Thyroid gland (tissue), 4 donors: ENCODE data around the gene BMS1. TPM values are rescaled to one million over a fixed set of nuclear protein-coding genes. Genes with fewer than 3 reads are reported as not detected.
A peak's percentile ranks its signal among the peaks of the same experiment; 100 is the strongest.
"Not testable (repeated sequence)": the region's sequence is repeated elsewhere in the genome, so short reads cannot be mapped to it uniquely, and the experiment has no call there.

ENCODE experiments used
- DNase-seq, 2 donors: peaks; one replicate each; pipeline ENCODE4 v3.0.0-alpha.2; 2019
- H3K27ac ChIP-seq, 3 donors: fragments of 200-600 bp; sonication (generic); 1 replicate in 2 of 3; 2 replicates in 1 of 3; pipeline ENCODE4 v1.5.1; 2016 to 2019; ENCODE audit warnings: mild to moderate bottlenecking in 1 of 3, moderate library complexity in 1 of 3
- H3K27me3 ChIP-seq: fragments of 200-600 bp; sonication (generic); one replicate; pipeline ENCODE4 v1.5.1; 2019
- H3K36me3 ChIP-seq, 2 donors: fragments of 200-600 bp; sonication (generic); one replicate each; pipeline ENCODE4 v1.5.1; 2016 to 2019
- H3K4me1 ChIP-seq, 2 donors: fragments of 200-600 bp; sonication (generic); one replicate each; pipeline ENCODE4 v1.5.1; 2017 to 2019
- H3K4me3 ChIP-seq, 3 donors: fragments of 200-600 bp; sonication (generic); replicated peaks in 1 of 3; 1 replicate in 2 of 3; 2 replicates in 1 of 3; pipeline ENCODE4 v1.5.1; 2016; ENCODE audit warnings: mild to moderate bottlenecking in 1 of 3
- H3K9me3 ChIP-seq: fragments of 200-600 bp; sonication (generic); one replicate; pipeline ENCODE4 v1.5.1; 2017
- POLR2A ChIP-seq, 2 donors: fragments of 450-650 bp; IDR thresholded peaks; one replicate each; pipeline ENCODE4 v1.6.1; 2017; ENCODE audit warnings: antibody characterized with exemption in 2 of 2, mild to moderate bottlenecking in 2 of 2, moderate library complexity in 1 of 2
- WGBS, 2 donors: methylation state at CpG; one replicate each; pipeline ENCODE4 v1.1.5; 2017; 5-methylcytosine and 5-hydroxymethylcytosine counted together
- intact Hi-C: fragments of 100-400 bp; cut with DNase I; formaldehyde crosslinking; loops from one replicate; pipeline ENCODE4 v1.15.1; 2023
- total RNA-seq, 4 donors: library from RNA; depleted of rRNA; stranded (reverse); fragments of >200 nt; gene quantifications; one replicate each; pipeline ENCODE4 v1.2.3, GENCODE V29; 2016
- TF ChIP-seq, protein P1 (sequence below), 6 experiments: fragments of 200-600 bp in 3 of 6; fragments of 450-650 bp in 3 of 6; sonication (generic) in 3 of 6; IDR thresholded peaks; one replicate each; pipeline ENCODE4 v1.5.1; 2016 to 2019; ENCODE audit warnings: antibody characterized with exemption in 6 of 6, mild to moderate bottlenecking in 2 of 6, inconsistent platforms in 1 of 6, moderate library complexity in 1 of 6

The BMS1 gene
- total RNA-seq, 4 donors from 2014 or later, result 12.6 to 19.1 (median 15.8) TPM

DNA sequence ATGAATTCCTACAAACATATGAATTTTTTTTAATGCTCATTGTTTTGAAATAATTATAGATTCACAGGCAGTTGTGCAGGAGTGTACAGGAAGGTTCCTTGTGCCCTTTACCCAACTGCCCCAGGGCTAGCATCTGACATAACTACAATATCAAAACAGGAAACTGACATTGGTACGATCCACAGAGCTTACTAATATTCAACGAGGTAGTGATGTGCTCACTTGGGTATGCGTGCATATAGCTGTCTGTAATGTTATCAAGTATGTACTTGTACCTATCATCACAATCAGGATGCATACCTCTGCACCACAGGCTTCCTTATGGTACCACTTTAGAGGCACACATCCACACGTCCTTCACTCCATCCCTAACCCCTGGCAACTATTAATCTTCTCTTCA is 68.3 kb downstream of the BMS1 start:
- no peak overlapping the region for H3K4me3 ChIP-seq
- DNase-seq, result no peak
- H3K9me3 ChIP-seq, result no peaks in the 10 kb centered on the region
- intact Hi-C loops, result no loop called here
- H3K4me1 ChIP-seq, result no peaks in the 10 kb centered on the region
- no peaks in the 10 kb centered on the region for H3K36me3 ChIP-seq
- 61 to 63% methylated on average over 4 of the region's 4 CpGs for WGBS, 2 donors
- TF ChIP-seq, protein P1, sequence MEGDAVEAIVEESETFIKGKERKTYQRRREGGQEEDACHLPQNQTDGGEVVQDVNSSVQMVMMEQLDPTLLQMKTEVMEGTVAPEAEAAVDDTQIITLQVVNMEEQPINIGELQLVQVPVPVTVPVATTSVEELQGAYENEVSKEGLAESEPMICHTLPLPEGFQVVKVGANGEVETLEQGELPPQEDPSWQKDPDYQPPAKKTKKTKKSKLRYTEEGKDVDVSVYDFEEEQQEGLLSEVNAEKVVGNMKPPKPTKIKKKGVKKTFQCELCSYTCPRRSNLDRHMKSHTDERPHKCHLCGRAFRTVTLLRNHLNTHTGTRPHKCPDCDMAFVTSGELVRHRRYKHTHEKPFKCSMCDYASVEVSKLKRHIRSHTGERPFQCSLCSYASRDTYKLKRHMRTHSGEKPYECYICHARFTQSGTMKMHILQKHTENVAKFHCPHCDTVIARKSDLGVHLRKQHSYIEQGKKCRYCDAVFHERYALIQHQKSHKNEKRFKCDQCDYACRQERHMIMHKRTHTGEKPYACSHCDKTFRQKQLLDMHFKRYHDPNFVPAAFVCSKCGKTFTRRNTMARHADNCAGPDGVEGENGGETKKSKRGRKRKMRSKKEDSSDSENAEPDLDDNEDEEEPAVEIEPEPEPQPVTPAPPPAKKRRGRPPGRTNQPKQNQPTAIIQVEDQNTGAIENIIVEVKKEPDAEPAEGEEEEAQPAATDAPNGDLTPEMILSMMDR (IDR thresholded peaks at IDR 0.05), result no peak
- no peak for TF ChIP-seq POLR2A (IDR thresholded peaks at IDR 0.05)
- H3K27me3 ChIP-seq, result no peaks in the 10 kb centered on the region
- no peak overlapping the region for H3K27ac ChIP-seq

DNA sequence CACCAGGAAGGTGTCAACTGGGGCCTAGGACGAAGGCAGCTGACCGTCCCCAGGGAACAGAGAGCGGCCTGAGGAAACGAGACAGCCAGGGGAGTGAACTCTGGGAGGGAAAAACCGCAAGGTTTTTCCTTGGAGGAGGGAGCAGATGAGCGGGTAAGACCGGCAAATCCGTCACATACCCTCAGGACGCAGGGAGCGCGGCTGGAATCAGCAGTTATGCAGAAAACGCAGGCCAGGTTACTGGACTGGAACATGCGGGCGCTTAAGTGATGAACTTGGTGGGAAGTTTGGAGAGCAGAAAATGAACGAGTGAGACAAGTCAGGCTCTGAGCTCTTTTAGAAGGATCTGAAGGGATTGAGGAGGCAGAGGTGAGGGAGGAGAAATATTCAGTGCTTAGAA is 76.7 kb downstream of the BMS1 start:
- no peak overlapping the region for H3K4me3 ChIP-seq
- no peaks in the 10 kb centered on the region for H3K36me3 ChIP-seq
- TF ChIP-seq, protein P1 (IDR thresholded peaks at IDR 0.05), result no peak
- no peak for TF ChIP-seq POLR2A (IDR thresholded peaks at IDR 0.05)
- H3K9me3 ChIP-seq, result no peaks in the 10 kb centered on the region
- DNase-seq, result no peak
- no peaks in the 10 kb centered on the region for H3K27me3 ChIP-seq
- intact Hi-C loops, result no loop called here
- no peaks in the 10 kb centered on the region for H3K4me1 ChIP-seq
- WGBS, 2 donors, result 23 to 26% methylated on average over 15 of the region's 15 CpGs
- H3K27ac ChIP-seq, result no peak overlapping the region

DNA sequence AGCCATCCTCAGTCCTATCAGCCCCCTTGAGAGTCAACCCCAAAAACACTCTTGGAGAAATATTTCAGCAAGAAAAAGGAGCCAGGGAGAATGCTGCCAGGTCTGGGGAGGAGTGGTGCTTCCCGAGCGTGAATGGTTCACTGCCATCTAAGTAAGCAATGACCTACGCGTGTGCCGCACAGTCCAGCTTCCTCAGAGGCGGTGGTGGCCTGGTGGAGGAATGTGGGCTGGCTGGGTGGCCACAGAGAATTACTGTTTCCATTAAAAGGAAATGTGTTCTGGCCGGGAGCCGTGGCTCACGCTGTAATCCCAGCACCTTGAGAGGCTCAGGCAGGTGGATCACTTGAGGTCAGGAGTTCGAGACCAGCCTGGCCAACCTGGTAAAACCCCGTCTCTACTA is 77.4 kb downstream of the BMS1 start:
- H3K4me1 ChIP-seq, H3K4me3 ChIP-seq, H3K9me3 ChIP-seq, H3K27ac ChIP-seq, DNase-seq, intact Hi-C loops, H3K27me3 ChIP-seq, H3K36me3 ChIP-seq: not testable (repeated sequence)
- 51 to 68% methylated on average over 11 of the region's 11 CpGs for WGBS, 2 donors

DNA sequence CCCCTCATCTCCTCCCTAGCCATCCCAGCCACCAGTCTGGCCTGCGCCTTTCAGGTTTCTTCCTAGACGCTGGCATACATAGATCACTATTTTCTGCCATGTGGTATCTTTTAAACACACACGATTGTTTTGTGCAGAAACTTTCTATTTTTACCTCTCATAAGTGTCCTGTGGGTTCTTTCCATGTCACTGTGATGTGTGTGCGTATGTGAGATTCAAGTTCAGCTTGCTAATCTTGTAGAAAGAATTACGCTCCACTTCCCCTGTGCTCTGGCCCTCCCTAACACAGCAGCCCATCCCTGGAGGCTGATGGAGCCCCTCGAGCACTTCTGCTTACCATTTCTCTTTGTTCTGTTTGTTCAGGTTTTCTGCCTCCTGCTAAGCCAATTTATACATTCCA is 80.2 kb downstream of the BMS1 start:
- H3K27ac ChIP-seq, intact Hi-C loops, H3K9me3 ChIP-seq, DNase-seq, H3K36me3 ChIP-seq, H3K4me3 ChIP-seq, H3K27me3 ChIP-seq, H3K4me1 ChIP-seq: not testable (repeated sequence)
- 60 to 66% methylated on average over 6 of the region's 6 CpGs for WGBS, 2 donors

DNA sequence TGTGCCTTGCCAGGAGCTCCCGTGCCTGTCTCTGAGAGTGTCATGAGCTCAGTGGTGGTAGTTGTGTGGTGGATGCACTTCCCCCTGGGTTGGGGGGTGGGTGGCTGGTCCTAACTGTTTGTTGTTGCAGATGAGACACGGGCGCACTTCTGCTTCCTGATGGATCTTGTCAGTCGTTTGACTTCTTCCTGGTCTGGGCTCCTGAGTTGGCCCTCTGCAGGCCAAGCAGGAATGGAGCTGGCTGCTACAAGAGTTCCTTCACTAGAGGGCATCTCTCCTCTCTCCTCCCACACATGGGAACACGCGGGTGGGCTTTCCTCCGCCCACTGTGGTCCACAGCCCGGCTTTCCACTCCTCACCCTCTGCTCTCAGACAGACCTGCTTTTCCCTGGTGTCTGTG is 82.0 kb downstream of the BMS1 start:
- no peak for TF ChIP-seq POLR2A (IDR thresholded peaks at IDR 0.05)
- TF ChIP-seq, protein P1 (IDR thresholded peaks at IDR 0.05), result peak in 1 of 6 experiments; percentile 7
- H3K4me1 ChIP-seq, result peaks cover 0 to 3% of the 10 kb centered on the region in 2 donors
- H3K27ac ChIP-seq, result no peak overlapping the region
- intact Hi-C loops, result no loop called here
- H3K9me3 ChIP-seq, result no peaks in the 10 kb centered on the region
- no peak for DNase-seq
- peaks cover 3% of the 10 kb centered on the region for H3K27me3 ChIP-seq
- WGBS, 2 donors, result 26 to 27% methylated on average over 8 of the region's 8 CpGs
- H3K4me3 ChIP-seq, result no peak overlapping the region
- H3K36me3 ChIP-seq, result no peaks in the 10 kb centered on the region

DNA sequence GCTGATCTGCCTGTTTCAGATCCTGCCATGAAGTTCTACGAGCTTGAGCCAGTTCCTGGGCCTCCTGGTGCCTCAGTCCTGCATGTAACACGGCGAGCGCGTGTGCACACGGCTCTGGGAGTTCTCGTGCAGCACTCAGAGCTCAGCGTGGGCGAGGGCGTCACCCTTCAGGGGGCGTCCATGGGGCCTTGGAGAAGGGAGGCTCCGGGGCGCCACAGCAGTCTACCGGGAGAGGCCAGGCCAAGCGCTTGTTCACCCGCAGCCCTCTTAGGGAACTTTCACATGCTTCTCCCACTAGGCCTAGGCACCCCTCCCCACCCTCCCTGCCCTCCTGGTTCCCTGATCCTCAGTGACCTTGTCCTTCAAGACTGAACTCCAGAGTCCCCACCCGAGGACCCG is 83.1 kb downstream of the BMS1 start:
- no peak for DNase-seq
- TF ChIP-seq, protein P1 (IDR thresholded peaks at IDR 0.05), result no peak
- TF ChIP-seq POLR2A (IDR thresholded peaks at IDR 0.05), result no peak
- H3K4me3 ChIP-seq, result no peak overlapping the region
- no peak overlapping the region for H3K27ac ChIP-seq
- no peaks in the 10 kb centered on the region for H3K9me3 ChIP-seq
- peaks cover 0 to 3% of the 10 kb centered on the region in 2 donors for H3K4me1 ChIP-seq
- no peaks in the 10 kb centered on the region for H3K36me3 ChIP-seq
- H3K27me3 ChIP-seq, result peaks cover 3% of the 10 kb centered on the region
- intact Hi-C loops, result loop anchor here (2.0 kb wide), 1 partner anchor 239 kb away; no protein-coding TSS in a partner anchor
- 51 to 62% methylated on average over 11 to 15 of the region's 18 CpGs for WGBS, 2 donors
